A549 (cell line): ENCODE data around the gene TSSC4. TPM values are rescaled to one million over a fixed set of nuclear protein-coding genes. Genes with fewer than 3 reads are reported as not detected.

ENCODE experiments used
- ATAC-seq, 2 experiments: fragments of 200-7000 bp in 1 of 2; fragments of >200 bp in 1 of 2; cut with Nextera tagmentation in 1 of 2; cut with Tn5 transposase in 1 of 2; 3 replicates each; pipeline versions ENCODE4 v1.8.0 to v1.9.1; 2018 to 2020; ENCODE audit warnings: mild to moderate bottlenecking in 1 of 2, moderate library complexity in 1 of 2
- CTCF ChIA-PET: fragments of 300-600 bp; sonication (Branson Sonifier 250); formaldehyde crosslinking; extraction: SDS; loops from one replicate; lab custom pipeline; 2021; ENCODE audit warnings: antibody characterized with exemption, inconsistent platforms; lab: Yijun Ruan, JAX
- POLR2A ChIA-PET: fragments of 350-600 bp; formaldehyde crosslinking; extraction: SDS; loops from one replicate; lab custom pipeline; 2021; ENCODE audit warnings: antibody characterized with exemption, inconsistent platforms; lab: Yijun Ruan, JAX
- DNase-seq, 2 experiments: peaks; one replicate each; pipeline versions ENCODE4 v3.0.0 to v3.0.0-alpha.2; 2011 to 2016; ENCODE audit warnings: low read depth in 1 of 2, low spot score in 1 of 2
- FAIRE-seq: peaks from 2 replicates; lab custom pipeline; 2011; peaks lifted over from hg19 to GRCh38; lab: Jason Lieb, UNC
- H3K27ac ChIP-seq, 2 experiments: fragments of >200 bp; sonication (Bioruptor Twin); formaldehyde crosslinking; 3 replicates each; pipeline ENCODE4 v1.5.1; 2016 to 2017
- H3K4me1 ChIP-seq: fragments of >200 bp; sonication (Bioruptor Twin); formaldehyde crosslinking; 3 replicates; pipeline ENCODE4 v1.6.1; 2016
- H3K4me2 ChIP-seq: fragments of >200 bp; sonication (Bioruptor Twin); formaldehyde crosslinking; 3 replicates; pipeline ENCODE4 v1.6.1; 2016
- H3K4me3 ChIP-seq: fragments of >200 bp; sonication (Bioruptor Twin); formaldehyde crosslinking; 3 replicates; pipeline ENCODE4 v1.5.1; 2016
- H3K9me3 ChIP-seq: fragments of >200 bp; sonication (Bioruptor Twin); formaldehyde crosslinking; 3 replicates; pipeline ENCODE4 v1.6.1; 2016
- CBX2 ChIP-seq: fragments of 200-600 bp; sonication (generic); IDR thresholded peaks from 2 replicates; pipeline ENCODE4 v1.6.1; 2016; ENCODE audit warnings: low read depth, mild to moderate bottlenecking, borderline replicate concordance
- CBX8 ChIP-seq: fragments of 200-600 bp; sonication (generic); IDR thresholded peaks from 2 replicates; pipeline ENCODE4 v1.6.1; 2016
- CEBPB ChIP-seq, 2 experiments: fragments of >200 bp in 1 of 2; sonication (Bioruptor Twin) in 1 of 2; formaldehyde crosslinking in 1 of 2; IDR thresholded peaks; 2 replicates each; pipeline ENCODE4 v1.6.1; 2012 to 2016
- CHD2 ChIP-seq: fragments of 150-350 bp; IDR thresholded peaks from 2 replicates; pipeline ENCODE4 v1.6.1; 2014; ENCODE audit warnings: low read length; ENCODE audit not compliant: partially characterized antibody
- E2F6 ChIP-seq: IDR thresholded peaks from 2 replicates; pipeline ENCODE4 v1.6.1; 2012; ENCODE audit warnings: low read depth, borderline replicate concordance
- EHMT2 ChIP-seq: fragments of 200-600 bp; sonication (generic); IDR thresholded peaks from 2 replicates; pipeline ENCODE4 v1.6.1; 2016; ENCODE audit warnings: antibody characterized with exemption, low read depth, mild to moderate bottlenecking, moderate library complexity
- ELK1 ChIP-seq: fragments of 150-350 bp; IDR thresholded peaks from 2 replicates; pipeline ENCODE4 v1.6.1; 2014; ENCODE audit warnings: low read depth, mild to moderate bottlenecking, low read length
- EP300 ChIP-seq, 2 experiments: fragments of >200 bp; sonication (Bioruptor Twin); formaldehyde crosslinking; IDR thresholded peaks; 2 replicates in 1 of 2; 3 replicates in 1 of 2; pipeline ENCODE4 v1.6.1; 2016 to 2017
- FOSB ChIP-seq: fragments of 250-450 bp; sonication (Bioruptor Pico); IDR thresholded peaks from 2 replicates; pipeline ENCODE4 v1.5.0; 2020; ENCODE audit warnings: mild to moderate bottlenecking, moderate library complexity
- GATA3 ChIP-seq: IDR thresholded peaks from 2 replicates; pipeline ENCODE4 v1.6.1; 2012; ENCODE audit warnings: borderline replicate concordance
- HOXA7 ChIP-seq: fragments of 250-450 bp; sonication (Bioruptor Pico); IDR thresholded peaks from 2 replicates; pipeline ENCODE4 v1.5.0; 2020; ENCODE audit warnings: mild to moderate bottlenecking, moderate library complexity
- KDM1A ChIP-seq: fragments of 200-600 bp; sonication (generic); IDR thresholded peaks from 2 replicates; pipeline ENCODE4 v1.6.1; 2016; ENCODE audit warnings: low read depth, mild to moderate bottlenecking
- KDM5A ChIP-seq: fragments of 200-600 bp; sonication (generic); IDR thresholded peaks from 2 replicates; pipeline ENCODE4 v1.6.1; 2016; ENCODE audit warnings: antibody characterized with exemption, mild to moderate bottlenecking
- MAFK ChIP-seq: fragments of 450-650 bp; IDR thresholded peaks from 2 replicates; pipeline ENCODE4 v1.6.1; 2014; ENCODE audit not compliant: partially characterized antibody
- PHF8 ChIP-seq: fragments of 200-600 bp; sonication (generic); IDR thresholded peaks from 2 replicates; pipeline ENCODE4 v1.6.1; 2016; ENCODE audit warnings: low read depth, mild to moderate bottlenecking, antibody characterized with exemption, moderate library complexity, borderline replicate concordance
- POLR2A ChIP-seq: IDR thresholded peaks from 2 replicates; pipeline ENCODE4 v1.6.1; 2012; ENCODE audit warnings: mild to moderate bottlenecking, low read length
- POLR2AphosphoS2 ChIP-seq: conservative IDR thresholded peaks from 2 replicates; pipeline ENCODE4 v1.6.1; 2012; ENCODE audit warnings: low read length, improper control_type of control experiment, inconsistent platforms
- RFX5 ChIP-seq: fragments of 450-650 bp; IDR thresholded peaks from 2 replicates; pipeline ENCODE4 v1.7.1; 2014; ENCODE audit warnings: antibody characterized with exemption, mild to moderate bottlenecking, moderate library complexity
- SMC3 ChIP-seq: fragments of >200 bp; sonication (Bioruptor Twin); formaldehyde crosslinking; IDR thresholded peaks from 3 replicates; pipeline ENCODE4 v1.6.1; 2018; ENCODE audit warnings: inconsistent platforms
- TFCP2L1 ChIP-seq: fragments of 250-450 bp; sonication (Bioruptor Pico); IDR thresholded peaks from 2 replicates; pipeline ENCODE4 v1.5.0; 2021; ENCODE audit warnings: mild to moderate bottlenecking
- TP53 ChIP-seq: fragments of 250-450 bp; sonication (Bioruptor Pico); IDR thresholded peaks from 2 replicates; pipeline ENCODE4 v1.5.0; 2021; ENCODE audit warnings: mild to moderate bottlenecking, moderate library complexity
- ZNF302 ChIP-seq: fragments of 250-450 bp; sonication (Bioruptor Pico); IDR thresholded peaks from 2 replicates; pipeline ENCODE4 v1.9.0; 2021; ENCODE audit warnings: inconsistent platforms, mild to moderate bottlenecking, moderate library complexity
- WGBS: methylation state at CpG from one replicate; pipeline ENCODE4 v1.1.6; 2017; ENCODE audit errors: missing lambda C conversion rate; 5-methylcytosine and 5-hydroxymethylcytosine counted together
- polyA plus RNA-seq, 4 experiments: library from polyadenylated mRNA; depleted of rRNA in 3 of 4; stranded (reverse); fragments of >200 nt; fragmentation: RNase III in 1 of 4; extraction: RNeasy Plus Mini Kit Qiagen cat#74134 plus additional on column Dnase treatment in 1 of 4; gene quantifications; 2 replicates in 3 of 4; 3 replicates in 1 of 4; pipeline ENCODE4 v1.2.3, GENCODE V29; 2011 to 2017

Gene TSSC4
- polyA plus RNA-seq, 2 of the 4 experiments (the other 2 are of a cell fraction): 21.8 to 45.5 TPM

GRCh38 chr11:2400069-2400761 lies at the start of gene TSSC4 (continued):
- TF ChIP-seq CEBPB (IDR thresholded peaks at IDR 0.05) (peak in 1 of 2 experiments; percentile 43; a peak in 1 of 4 replicates), PHF8 (peak; percentile 88), E2F6 (peak; percentile 50; the same call in 1 of the 2 replicates), POLR2A (peak; percentile 89), FOSB (CRISPR knock-in tag) (no peak), EHMT2 (no peak)

GRCh38 chr11:2351701-2352100 lies 48.8 kb upstream of the TSSC4 start:
- ChIA-PET CTCF (interaction anchor here (0.9 to 1.1 kb wide), 2 partner anchors 45 to 47 kb away, joined by 3 to 5 read pairs; no protein-coding TSS in a partner anchor), POLR2A (no interaction called here)
- Histone ChIP-seq H3K4me2 (no peak overlapping the region), H3K4me1 (no peaks in the 10 kb centered on the region), H3K9me3 (no peaks in the 10 kb centered on the region), H3K27ac (no peak overlapping the region), H3K4me3 (no peak overlapping the region)
- DNase-seq (no peak), FAIRE-seq (no peak), ATAC-seq (no peak)
- 36% methylated on average over 3 of the region's 3 CpGs for WGBS
- no peak for TF ChIP-seq ELK1
- no peak for TF ChIP-seq E2F6

GRCh38 chr11:2352420-2352819 lies 48.1 kb upstream of the TSSC4 start:
- Histone ChIP-seq H3K4me3 (no peak overlapping the region), H3K9me3 (no peaks in the 10 kb centered on the region), H3K4me2 (no peak overlapping the region), H3K27ac (no peak overlapping the region), H3K4me1 (no peaks in the 10 kb centered on the region)
- TF ChIP-seq HOXA7 (CRISPR knock-in tag) (no peak), EP300 (IDR thresholded peaks at IDR 0.05) (no peak), CBX2 (no peak), GATA3 (no peak), KDM1A (no peak), CHD2 (no peak), KDM5A (no peak), SMC3 (no peak), TFCP2L1 (CRISPR knock-in tag) (no peak), POLR2AphosphoS2 (no peak)
- DNase-seq (no peak), FAIRE-seq (no peak), ATAC-seq (no peak)
- WGBS: 67% methylated on average over 4 of the region's 4 CpGs
- POLR2A ChIA-PET: no interaction called here
- CTCF ChIA-PET: interaction anchor here (0.9 to 1.1 kb wide), 2 partner anchors 46 to 48 kb away, joined by 3 to 5 read pairs; no protein-coding TSS in a partner anchor

- ATAC-seq (no peak), FAIRE-seq (no peak), DNase-seq (no peak)
- TF ChIP-seq ZNF302 (CRISPR knock-in tag): no peak
- no peak for TF ChIP-seq RFX5
- TF ChIP-seq CBX8: no peak
- no peak for TF ChIP-seq MAFK
- TF ChIP-seq TP53 (CRISPR knock-in tag): no peak
- H3K27ac ChIP-seq: no peak overlapping the region
- H3K4me1 ChIP-seq: no peaks in the 10 kb centered on the region
- ChIA-PET CTCF (interaction anchor here (1.8 to 2.2 kb wide), 2 partner anchors 50 to 65 kb away, joined by 4 to 7 read pairs; no protein-coding TSS in a partner anchor), POLR2A (interaction anchor here (1.2 kb wide), 1 partner anchor 22 kb away, joined by 5 read pairs; the partner anchor contains the start of gene CD81)
- no peaks in the 10 kb centered on the region for H3K9me3 ChIP-seq
- H3K4me3 ChIP-seq: no peak overlapping the region
- H3K4me2 ChIP-seq: 0 out of 3 replicates have a peak overlapping the region, but pooled peaks have one; percentile 2
- 31% methylated on average over 7 of the region's 7 CpGs for WGBS
Measured at GRCh38 chr11:2355000-2355644, 45.4 kb upstream of the TSSC4 start.
